CD4-positive, alpha-beta T cell treated with Interleukin-17A for 4 hours (primary cell): ENCODE measurements around the gene CENPP.
"Not testable (repeated sequence)": the region's sequence is repeated elsewhere in the genome, so short reads cannot be mapped to it uniquely, and the experiment has no call there.

Experiments
- DNase-seq: peaks from one replicate; pipeline ENCODE4 v3.0.0-alpha.2; 2020; ENCODE audit warnings: mixed read lengths

CENPP gene

DNA sequence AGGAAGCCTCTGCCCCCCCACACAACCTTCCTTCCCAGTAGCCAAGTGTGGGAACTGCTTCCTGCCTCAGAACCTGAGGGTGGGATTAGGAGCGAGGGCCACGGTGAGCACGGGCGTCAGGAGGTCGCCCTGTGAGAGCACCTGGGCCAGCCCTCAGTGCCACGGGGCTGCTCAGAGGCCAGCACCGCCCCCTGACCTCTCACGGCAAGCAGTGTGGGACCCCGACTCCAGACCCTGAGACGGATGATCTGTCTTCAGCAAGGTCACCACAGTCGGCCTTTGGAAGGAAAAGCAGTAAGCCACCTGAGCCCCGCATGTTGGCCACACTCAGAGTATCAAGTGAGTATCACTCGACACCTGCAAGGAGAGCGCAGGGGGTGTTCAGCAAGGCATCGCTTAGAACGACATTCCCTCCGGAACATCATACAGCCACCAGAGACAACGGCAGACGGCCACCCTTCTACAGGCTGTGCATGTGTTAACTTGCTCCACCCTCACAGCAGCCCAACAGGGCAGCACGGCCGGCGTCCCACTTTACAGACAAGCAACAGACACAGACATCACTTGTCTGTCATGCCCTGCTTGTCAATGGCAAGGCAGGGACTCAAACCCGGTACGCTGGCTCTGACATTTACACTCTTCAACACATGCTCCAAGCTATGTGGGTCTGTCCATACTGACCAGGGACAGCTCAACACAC, 294.0 kb downstream of the CENPP start:
- DNase-seq, result no peak

DNA sequence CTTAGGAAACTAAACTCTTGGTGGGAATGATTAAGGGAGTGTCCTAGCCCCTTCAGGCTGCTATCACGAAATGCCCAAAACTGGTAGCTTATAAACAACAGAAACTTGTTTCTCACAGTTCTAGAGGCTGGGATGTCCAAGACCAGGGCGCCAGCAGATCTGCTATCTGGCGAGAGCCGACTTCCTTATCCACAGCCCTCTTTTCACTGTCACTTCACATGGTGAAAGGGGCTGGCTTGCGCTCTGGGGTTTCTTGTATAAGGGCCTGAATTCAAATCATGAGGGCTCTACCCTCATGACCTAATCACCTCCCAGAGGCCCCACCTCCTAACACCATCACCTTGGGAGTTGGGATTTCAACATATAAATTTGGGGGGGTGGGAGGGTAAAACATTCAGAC, 295.1 kb downstream of the CENPP start:
- DNase-seq, result no peak

DNA sequence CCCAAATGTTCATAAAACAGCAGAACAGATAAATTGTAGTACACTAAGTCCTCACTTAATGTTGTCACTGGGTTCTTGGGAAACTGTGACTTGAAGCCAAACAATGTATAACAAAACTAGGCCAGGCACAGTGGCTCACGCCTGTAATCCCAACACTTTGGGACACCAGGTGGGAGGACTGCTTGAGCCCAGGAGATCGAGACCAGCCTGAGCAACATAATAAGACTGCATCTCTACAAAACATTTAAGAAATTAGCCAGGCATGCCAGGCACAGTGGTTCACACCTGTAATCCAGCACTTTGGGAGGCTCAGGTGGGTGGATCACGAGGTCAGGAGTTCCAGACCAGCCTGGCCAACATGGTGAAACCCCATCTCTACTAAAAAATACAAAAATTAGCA, 298.2 kb downstream of the CENPP start:
- DNase-seq, result not testable (repeated sequence)

DNA sequence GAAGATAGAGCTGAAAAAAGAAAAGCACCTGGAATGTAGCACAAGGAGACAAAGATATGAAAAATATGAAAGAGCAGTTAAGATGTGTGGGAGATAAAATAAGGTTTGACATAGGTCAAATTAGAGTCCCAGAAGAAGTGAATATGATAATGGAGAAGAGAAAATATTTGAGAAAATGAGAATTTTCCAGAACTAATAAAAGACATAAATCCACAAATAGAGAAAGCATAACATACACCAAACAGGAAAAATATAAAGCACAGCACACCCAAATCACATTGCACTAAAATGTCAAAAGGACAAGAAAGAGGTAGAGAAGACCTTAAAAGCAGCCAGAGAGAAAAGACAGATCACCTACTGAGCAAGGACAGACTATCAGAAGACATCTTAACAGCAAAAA, 300.7 kb downstream of the CENPP start:
- DNase-seq, result no peak

DNA sequence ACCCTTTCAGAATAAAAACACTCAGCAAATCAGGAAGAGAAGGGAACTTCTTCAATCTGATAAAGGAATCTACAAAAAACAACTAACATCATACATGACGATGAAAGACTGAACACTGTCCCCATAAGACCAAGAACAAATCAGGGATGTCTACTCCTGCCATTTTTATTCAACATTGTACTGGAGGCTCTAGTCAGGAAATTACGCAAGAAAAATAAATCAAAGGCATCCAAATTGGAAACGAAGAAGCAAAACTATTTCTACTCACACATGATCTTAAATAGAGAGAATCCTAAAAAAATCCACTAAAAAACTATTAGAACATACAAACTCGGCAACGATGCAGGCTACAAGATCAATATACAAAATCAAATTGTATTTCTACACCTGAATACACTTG, 301.9 kb downstream of the CENPP start:
- no peak for DNase-seq

DNA sequence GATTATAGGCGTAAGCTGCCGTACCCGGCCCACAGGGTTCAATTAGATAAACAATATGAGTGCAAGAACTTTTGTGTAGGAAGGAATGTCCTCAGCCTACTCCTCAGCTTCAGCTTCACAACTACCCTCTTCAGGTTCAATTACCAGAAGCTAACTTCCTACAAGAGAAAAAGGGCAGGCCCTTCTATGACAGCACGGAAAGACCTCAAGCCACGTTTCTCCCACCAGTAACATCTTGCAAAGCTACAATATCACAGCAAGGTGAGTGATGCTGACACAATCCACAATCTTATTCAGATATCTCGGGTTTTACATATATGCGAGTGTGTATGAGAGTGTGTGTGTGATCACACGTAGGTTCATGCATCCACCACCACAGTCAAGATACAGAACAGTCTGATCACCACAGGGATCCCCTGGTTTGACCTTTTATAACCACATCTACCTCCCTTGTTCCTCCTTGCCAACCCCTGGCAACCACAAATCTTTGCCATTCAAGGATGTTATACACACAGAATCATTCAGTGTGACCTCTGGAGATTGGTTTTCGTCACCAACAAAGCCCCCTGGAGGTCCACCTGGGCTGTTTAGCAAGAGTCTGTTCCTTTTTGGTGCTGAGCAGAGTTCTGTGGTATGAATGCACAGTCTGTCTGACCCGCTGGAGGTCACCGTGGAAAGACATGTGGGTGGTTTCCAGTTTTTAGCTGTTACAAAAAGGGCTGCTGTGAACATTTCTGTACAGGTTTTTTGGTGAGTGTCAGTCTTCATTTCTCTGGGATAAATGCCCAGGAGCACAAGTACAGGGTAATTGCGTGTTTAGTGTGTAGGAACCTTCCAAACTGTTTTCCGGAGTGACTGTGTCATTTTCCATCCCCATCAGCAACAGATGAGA, 305.9 kb downstream of the CENPP start:
- DNase-seq, result no peak

DNA sequence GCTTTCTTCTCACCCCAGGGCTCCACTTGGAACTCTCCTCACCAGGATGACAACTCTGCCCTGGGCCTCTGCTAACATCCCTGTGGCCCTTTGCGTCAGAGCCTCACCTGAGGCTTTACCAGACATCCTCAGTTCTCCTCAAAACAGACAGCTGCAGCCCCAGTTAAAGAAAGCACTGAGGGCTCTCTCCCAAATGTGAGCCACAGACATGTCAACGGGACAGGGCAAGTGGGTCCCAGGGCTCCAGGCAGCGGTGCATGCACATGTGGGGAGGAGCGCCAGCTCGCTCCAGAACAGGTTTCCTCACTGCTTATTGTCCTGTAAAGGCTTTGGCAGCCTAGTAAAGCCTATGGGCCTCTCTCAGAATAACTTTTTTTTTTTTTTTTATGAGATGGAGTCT, 306.9 kb downstream of the CENPP start:
- no peak for DNase-seq

DNA sequence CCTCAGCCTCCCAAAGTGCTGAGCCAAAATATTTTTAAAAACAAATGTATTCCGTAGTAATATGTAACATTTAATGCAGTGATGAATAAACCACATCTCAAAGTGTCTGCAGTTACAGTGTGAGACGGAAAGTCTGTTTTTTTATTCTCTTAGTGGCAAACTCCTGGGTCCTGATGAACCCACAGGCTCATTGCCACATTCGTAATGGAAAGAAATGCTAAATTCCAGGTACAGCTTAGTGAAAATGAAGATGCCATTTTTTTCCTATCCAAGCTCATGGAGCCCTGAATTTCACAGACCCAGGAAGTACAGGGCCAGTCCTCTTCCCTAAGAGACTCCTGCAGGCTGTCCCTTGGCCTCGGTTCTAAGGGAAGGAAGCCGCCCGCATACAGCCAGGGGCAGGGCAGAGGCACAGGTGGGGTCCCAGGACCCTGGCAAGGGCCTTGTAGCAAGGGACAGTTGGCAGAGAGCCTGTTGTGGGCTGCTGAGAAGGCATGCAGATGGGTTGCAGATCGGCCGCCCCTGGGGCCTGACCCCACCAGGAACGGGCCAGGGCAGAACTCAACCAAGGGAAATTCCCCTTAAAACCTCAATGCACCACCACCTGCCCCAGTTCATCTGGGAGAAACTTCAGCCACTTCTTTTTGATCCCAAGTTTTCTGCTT, 308.0 kb downstream of the CENPP start:
- no peak for DNase-seq

DNA sequence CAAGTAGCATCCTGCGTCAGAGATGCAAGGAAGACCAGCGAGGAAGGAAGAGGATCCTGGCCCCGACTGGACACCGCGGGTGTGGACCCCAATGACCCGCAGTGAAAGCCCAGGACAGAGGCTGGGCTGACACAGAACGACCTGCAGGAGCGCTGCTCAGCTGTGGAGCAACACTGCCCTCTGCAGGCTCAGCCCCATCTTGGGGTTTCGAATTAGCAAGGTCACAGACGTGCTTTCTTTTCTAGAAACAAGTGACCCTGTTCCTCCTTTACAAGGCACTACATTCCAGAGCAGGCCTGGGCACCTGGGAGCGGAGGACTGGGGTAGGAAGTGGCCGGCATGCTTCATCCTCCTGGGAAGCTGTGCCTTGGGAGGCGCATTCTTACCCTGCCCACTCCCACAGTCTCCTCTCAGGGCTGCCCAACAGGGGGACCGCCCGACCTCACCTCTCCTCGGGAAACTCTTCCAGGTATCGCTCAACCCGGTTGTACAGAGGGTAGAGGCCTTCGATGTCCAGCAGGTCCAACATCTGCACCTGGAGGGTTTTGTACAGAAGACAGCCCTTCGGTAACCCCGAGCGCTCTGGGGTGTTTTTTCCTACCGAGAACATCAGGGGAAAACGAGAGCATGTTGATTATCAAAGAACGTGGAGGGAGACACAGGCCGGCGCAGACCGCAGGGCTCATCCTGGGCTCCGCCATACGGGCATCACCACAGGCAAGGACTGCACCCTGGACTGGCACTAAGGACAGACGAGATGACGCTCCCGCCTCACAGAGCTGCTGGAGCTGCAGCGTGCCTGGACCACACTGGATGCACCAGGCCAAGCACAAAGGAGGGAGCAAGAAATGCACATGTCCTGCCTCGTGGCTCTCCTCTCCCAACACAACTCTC, 309.2 kb downstream of the CENPP start:
- peak; percentile 62 for DNase-seq

DNA sequence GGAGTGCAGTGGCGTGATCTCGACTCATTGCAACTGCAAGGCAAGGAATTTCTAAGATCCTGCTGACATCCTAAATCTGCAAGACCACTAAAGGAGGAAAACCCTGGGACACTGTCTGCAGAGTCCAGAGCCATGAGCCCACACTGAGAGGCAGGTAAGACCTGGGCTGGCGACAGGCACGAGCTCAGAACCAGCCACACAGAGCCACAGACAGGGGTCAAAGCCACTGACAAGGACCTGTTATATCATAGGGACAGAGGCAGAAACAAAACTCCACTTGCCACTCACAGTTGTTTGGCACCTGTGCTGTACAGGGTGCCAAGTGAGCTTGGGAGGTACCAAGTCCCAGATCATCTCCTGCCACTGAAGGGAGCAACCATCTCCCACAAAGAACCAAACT, 310.0 kb downstream of the CENPP start:
- DNase-seq, result no peak

DNA sequence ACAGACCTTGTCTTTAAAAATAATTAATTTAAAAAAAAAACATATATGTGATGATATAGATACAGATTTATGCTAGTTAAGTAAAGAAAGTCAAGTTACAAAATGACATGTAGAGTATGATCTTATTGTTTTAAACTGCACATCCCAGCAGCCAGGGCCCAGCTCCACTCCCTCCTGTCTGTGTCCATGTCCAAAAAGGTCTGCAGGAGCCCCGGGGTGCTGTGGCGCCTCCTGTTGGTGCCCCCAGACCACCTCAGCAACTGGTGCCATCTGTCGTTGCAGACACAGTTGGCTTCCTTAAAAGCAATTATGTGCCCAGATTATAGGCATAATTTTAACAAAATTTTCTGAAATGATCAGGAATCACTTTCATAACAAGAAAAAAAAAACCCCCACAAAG, 310.9 kb downstream of the CENPP start:
- DNase-seq, result no peak

DNA sequence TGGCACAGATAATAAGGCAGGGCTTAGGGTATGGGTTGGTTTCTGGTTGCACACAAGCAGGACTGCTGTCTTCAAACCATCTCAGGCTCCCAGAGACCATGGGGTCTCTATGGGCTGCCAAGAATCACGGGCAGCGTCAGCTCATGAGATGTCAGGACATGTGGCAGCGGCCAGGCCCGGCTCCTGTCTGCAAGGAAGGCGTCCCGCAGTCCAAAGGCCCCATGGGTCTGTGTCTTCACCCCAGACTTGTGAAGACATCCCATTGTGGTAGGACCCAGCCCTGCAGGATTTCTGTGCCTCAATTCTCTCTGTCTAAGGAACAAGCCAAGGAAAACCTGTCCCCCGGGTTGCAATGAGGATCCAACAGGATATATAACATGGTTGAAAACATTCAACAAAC, 311.6 kb downstream of the CENPP start:
- DNase-seq, result no peak

DNA sequence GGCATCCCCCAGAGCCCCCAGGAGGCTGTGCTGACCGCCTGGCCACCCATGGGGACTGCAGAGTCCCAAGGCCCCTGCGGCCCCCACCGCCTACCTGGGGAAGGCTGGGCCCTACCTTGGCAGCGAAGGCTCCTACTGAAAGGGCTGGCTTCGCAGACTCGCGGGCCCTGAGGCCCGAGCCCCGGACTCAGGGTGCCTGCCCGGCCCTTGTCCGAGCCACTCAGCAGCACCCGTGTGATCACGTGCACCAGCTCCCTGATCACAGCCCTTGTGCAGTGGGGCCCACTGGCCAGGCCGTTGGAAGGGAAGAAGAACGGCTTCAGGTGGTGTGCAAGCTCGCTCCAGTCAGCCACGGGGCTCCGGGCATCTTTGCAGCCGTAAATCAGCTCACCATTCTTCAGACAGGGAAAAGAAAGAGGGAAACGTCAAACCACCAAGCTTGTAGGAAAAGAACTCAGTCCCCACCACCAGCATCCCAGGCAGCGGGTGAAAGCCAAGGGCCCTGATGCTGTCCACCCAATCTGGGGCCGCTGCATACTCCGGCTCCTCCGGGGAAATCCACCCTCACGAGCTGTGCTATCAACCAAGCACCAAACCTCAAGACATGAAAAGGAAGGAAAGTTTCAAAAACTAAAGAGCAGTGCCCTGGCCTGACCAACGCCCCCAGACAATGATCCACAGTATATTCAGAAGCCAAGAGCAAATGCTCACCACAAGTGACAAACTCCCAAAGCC, 312.3 kb downstream of the CENPP start:
- no peak for DNase-seq

DNA sequence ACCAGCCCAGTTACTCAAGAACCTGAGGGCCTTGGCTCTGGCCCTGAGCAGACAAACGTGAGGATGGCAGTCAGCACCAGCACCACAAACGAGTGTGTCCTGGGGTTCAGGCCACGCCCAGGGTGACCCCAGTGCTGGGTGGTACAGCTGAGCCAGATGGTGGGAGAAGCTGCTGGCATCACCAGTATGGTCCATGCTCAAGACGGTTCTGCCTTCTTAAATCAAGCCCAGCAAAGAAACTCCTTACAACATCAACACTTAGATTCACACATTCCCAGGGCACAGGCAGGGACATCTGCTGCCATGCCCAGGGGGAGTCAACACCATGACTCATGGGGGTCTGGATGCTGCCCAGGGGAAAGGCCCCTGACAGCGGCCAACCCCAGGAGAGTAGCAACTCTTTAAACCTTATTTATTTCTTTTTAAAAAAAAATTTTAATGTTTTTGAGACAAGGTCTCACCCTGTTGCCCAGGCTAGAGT, 312.9 kb downstream of the CENPP start:
- no peak for DNase-seq

DNA sequence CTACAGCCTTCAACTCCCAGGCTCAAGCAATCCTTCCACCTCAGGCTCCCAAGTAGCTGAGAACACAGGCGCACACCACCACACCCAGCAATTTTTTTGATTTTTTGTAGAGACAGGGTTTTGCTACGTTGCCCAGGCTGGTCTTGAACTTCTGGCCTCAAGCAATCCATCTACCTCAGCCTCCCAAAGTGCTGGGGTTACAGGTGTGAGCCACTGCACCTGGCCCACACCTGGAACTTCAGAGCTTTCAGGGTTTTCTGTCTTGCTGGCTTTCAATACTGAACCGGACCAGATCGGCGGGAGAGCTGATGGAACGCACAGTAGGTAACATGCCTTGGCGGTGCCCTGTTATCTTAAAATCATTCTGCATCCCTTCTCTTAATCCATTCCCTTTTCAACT, 313.4 kb downstream of the CENPP start:
- DNase-seq, result no peak

DNA sequence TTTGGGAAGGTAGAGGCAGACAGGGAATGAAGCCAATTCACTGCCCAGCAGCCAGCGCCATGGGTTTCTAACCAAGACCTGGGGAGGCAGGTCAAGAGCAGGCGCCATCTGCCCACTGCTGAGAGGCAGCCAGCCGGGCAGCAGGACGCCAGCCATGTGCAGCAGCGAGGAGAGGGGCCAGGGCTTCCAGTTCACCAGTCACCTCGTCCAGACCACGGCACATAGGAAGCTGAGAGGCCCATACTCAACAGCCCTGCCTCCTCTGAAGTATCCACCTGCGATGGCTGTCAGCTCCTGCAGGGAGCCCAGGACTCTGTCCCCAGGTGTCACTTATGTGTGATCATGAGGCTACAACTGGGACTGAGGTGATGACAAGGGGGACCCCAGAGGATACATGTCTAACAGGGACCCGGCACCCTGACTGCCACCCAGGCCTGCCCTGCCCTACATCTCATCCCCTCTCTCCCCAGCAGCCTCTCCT, 314.1 kb downstream of the CENPP start:
- no peak for DNase-seq

DNA sequence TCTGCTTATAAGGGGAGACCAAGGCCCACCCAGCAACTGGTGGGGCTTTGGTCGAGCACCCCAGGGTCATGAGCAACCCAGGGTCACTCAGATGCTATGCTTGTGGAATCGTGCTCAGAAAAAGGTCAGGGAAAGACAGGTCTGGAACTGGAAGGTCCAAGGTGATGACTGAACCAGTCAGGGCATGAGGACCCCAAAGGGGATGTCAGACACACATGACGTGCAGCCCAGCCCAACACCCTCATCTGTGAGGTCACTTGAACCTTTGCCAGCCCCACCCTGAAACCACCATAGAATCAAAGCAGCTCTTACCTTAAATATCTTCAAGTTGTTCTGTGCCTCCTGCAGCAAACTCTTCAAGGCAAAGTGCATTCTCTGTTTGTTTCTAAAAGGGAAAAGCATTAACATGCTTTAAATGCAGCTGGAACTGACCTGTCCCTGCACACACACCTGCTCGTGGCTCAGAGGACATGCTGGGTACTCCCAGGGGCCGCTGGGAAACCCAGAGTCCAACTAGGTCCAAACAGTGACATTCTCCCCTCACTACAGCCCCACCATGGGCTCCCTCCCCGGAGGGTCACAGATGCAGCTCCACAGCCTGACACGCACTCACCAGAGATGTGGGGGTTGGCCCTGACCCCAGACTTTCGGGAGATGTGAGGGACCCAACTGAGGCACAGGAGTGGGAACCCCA, 314.8 kb downstream of the CENPP start:
- DNase-seq, result no peak

DNA sequence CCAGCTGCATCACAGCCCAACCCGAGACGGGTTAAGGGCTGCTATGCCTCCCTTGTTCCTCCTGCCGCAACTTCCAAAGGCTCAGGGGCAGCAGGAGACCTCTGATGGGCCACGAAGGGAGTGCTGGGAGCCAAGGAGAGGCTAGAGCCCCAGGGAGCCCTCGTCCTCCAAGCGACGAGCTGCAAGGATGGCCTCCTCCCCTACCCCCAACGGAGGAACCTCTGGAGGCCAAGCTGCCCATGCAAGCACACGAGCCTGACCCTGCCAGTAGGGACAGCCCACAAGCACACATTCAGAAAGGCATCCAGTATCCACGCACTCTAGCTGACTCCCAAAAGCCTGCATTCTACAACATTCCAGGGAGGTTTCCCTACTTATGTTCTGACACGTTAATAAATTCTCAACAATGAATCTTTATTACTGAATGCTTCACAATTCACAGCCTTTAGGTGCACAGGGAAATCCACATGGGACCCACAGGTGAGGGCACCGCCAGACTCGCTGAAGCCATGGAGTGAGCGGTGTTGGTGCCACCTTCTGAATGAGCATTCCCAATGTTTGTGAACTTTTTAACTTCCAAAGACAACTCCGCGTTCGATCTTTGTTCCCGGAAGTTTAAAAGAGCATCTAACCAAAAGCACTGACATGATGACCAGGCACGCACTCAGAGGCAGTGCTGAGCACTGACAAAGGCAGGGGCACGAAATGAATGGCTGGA, 315.5 kb downstream of the CENPP start:
- no peak for DNase-seq

DNA sequence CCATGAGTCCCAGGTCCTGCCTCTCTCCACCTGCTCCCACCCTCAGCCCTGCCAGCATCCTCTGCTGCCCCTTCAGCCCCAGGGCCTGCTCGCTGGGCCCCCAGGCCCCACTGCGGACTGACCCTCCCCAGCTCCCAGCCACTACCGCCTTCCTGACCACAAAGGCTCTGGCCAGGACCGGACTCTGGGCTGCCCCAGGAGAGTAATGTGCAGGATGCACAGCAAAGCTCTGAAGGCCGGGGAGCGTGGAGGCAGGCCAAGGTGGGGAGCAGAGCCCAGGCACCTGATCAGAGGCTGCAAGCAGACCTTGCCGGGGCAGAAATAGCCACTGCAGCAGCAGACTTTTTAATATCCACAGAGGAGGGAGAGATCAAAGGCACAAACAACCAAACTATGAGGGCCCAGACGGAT, 316.3 kb downstream of the CENPP start:
- no peak for DNase-seq

DNA sequence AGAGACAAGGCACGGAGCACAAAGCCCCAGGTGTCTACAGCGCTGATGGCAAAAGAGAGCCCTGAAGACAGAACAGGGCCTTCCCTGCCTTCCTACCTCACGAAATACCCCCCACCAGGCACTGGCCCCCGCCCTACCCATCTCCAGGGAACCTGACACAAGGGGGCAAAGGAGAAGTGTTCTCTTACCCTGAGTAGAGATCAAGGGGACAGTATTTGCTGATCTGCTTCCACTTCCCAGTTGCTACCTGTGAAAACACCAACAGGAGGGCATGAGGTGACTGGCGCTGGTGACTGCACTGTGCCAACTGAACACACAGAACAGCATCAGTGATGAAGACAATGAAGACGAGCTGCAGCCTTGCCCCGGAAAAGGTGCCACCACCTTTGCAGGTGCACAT, 316.8 kb downstream of the CENPP start:
- DNase-seq, result no peak
